Measurements from ENCODE around the gene CREBBP. TPM values are rescaled to one million over a fixed set of nuclear protein-coding genes. Genes with fewer than 3 reads are reported as not detected.
"Not testable (repeated sequence)": the region's sequence is repeated elsewhere in the genome, so short reads cannot be mapped to it uniquely, and the experiment has no call there.

The CREBBP gene
- 10 to 100 TPM; 44.7 to 47.2 (median 45.3) TPM for total RNA-seq

- peak; percentile 84 to 85 for ATAC-seq
- no peaks in the 10 kb centered on the region for H3K9me3 Mint-ChIP-seq
- H3K4me3 Mint-ChIP-seq, result peak within 1 kb of the TSS; percentile 88
- DNase-seq, result peak; percentile 82
- peaks cover 7% of the 10 kb centered on the region for H3K27me3 Mint-ChIP-seq (ENCODE audit: low read depth)
- peaks cover 18% of the 10 kb centered on the region for H3K36me3 Mint-ChIP-seq (ENCODE audit: insufficient read depth)
- H3K4me1 Mint-ChIP-seq (ENCODE audit: low read depth), result peaks cover 40% of the 10 kb centered on the region
Measured at GRCh38 chr16:3880623-3881498, at the start of gene CREBBP. Gene CREBBP, minus strand, starts transcription at chr16:3880713. Its CDS starts 797 bp downstream, at chr16:3879916.

- H3K27me3 Mint-ChIP-seq (ENCODE audit: low read depth), result peaks cover 12% of the 10 kb centered on the region
- H3K9me3 Mint-ChIP-seq; DNase-seq; H3K4me1 Mint-ChIP-seq (ENCODE audit: low read depth); H3K36me3 Mint-ChIP-seq (ENCODE audit: insufficient read depth); H3K4me3 Mint-ChIP-seq; ATAC-seq: not testable (repeated sequence)
Measured at GRCh38 chr16:3927147-3927546, 46.6 kb upstream of the CREBBP start.

GRCh38 chr16:3924763-3925162 lies 44.2 kb upstream of the CREBBP start:
- ATAC-seq (no peak), DNase-seq (no peak)
- no peaks in the 10 kb centered on the region for H3K4me1 Mint-ChIP-seq (ENCODE audit: low read depth)
- H3K27me3 Mint-ChIP-seq (ENCODE audit: low read depth), result peaks cover 21% of the 10 kb centered on the region
- no peaks in the 10 kb centered on the region for H3K9me3 Mint-ChIP-seq
- no peak overlapping the region for H3K4me3 Mint-ChIP-seq
- no peaks in the 10 kb centered on the region for H3K36me3 Mint-ChIP-seq (ENCODE audit: insufficient read depth)

- Mint-ChIP-seq H3K4me3 (no peak overlapping the region), H3K36me3 (ENCODE audit: insufficient read depth) (no peaks in the 10 kb centered on the region), H3K4me1 (ENCODE audit: low read depth) (no peaks in the 10 kb centered on the region), H3K27me3 (ENCODE audit: low read depth) (peaks cover 21% of the 10 kb centered on the region), H3K9me3 (peaks cover 10% of the 10 kb centered on the region)
- no peak for ATAC-seq
- no peak for DNase-seq
Measured at GRCh38 chr16:3922241-3922640, 41.7 kb upstream of the CREBBP start.

- Mint-ChIP-seq H3K4me3 (no peak overlapping the region), H3K9me3 (peaks cover 10% of the 10 kb centered on the region), H3K4me1 (ENCODE audit: low read depth) (no peaks in the 10 kb centered on the region), H3K36me3 (ENCODE audit: insufficient read depth) (no peaks in the 10 kb centered on the region), H3K27me3 (ENCODE audit: low read depth) (peaks cover 18% of the 10 kb centered on the region)
- DNase-seq (no peak), ATAC-seq (no peak)
Measured at GRCh38 chr16:3920206-3920605, 39.7 kb upstream of the CREBBP start.

GRCh38 chr16:3919413-3919812 lies 38.9 kb upstream of the CREBBP start:
- Mint-ChIP-seq H3K36me3 (ENCODE audit: insufficient read depth) (no peaks in the 10 kb centered on the region), H3K9me3 (peaks cover 10% of the 10 kb centered on the region), H3K4me3 (no peak overlapping the region), H3K4me1 (ENCODE audit: low read depth) (no peaks in the 10 kb centered on the region), H3K27me3 (ENCODE audit: low read depth) (peaks cover 18% of the 10 kb centered on the region)
- DNase-seq, result no peak
- ATAC-seq, result no peak

GRCh38 chr16:3915426-3916260 lies 35.1 kb upstream of the CREBBP start:
- ATAC-seq (no peak), DNase-seq (no peak)
- peaks cover 3% of the 10 kb centered on the region for H3K27me3 Mint-ChIP-seq (ENCODE audit: low read depth)
- H3K9me3 Mint-ChIP-seq, result peaks cover 10% of the 10 kb centered on the region
- H3K4me3 Mint-ChIP-seq, result no peak overlapping the region
- H3K36me3 Mint-ChIP-seq (ENCODE audit: insufficient read depth), result no peaks in the 10 kb centered on the region
- no peaks in the 10 kb centered on the region for H3K4me1 Mint-ChIP-seq (ENCODE audit: low read depth)

GRCh38 chr16:3912897-3913296 lies 32.4 kb upstream of the CREBBP start:
- H3K4me1 Mint-ChIP-seq (ENCODE audit: low read depth), result no peaks in the 10 kb centered on the region
- DNase-seq (no peak), ATAC-seq (no peak)
- no peak overlapping the region for H3K4me3 Mint-ChIP-seq
- H3K36me3 Mint-ChIP-seq (ENCODE audit: insufficient read depth), result no peaks in the 10 kb centered on the region
- no peaks in the 10 kb centered on the region for H3K9me3 Mint-ChIP-seq
- H3K27me3 Mint-ChIP-seq (ENCODE audit: low read depth), result no peaks in the 10 kb centered on the region

- H3K4me1 Mint-ChIP-seq (ENCODE audit: low read depth), result no peaks in the 10 kb centered on the region
- no peak overlapping the region for H3K4me3 Mint-ChIP-seq
- no peaks in the 10 kb centered on the region for H3K27me3 Mint-ChIP-seq (ENCODE audit: low read depth)
- H3K36me3 Mint-ChIP-seq (ENCODE audit: insufficient read depth), result no peaks in the 10 kb centered on the region
- ATAC-seq, result no peak
- H3K9me3 Mint-ChIP-seq, result no peaks in the 10 kb centered on the region
- no peak for DNase-seq
Measured at GRCh38 chr16:3912373-3912772, 31.9 kb upstream of the CREBBP start.

- not testable (repeated sequence) for H3K4me1 Mint-ChIP-seq (ENCODE audit: low read depth); H3K4me3 Mint-ChIP-seq; H3K27me3 Mint-ChIP-seq (ENCODE audit: low read depth); ATAC-seq; H3K36me3 Mint-ChIP-seq (ENCODE audit: insufficient read depth); H3K9me3 Mint-ChIP-seq; DNase-seq
Measured at GRCh38 chr16:3911741-3912140, 31.2 kb upstream of the CREBBP start.

GRCh38 chr16:3909791-3910583 lies 29.5 kb upstream of the CREBBP start:
- H3K4me1 Mint-ChIP-seq (ENCODE audit: low read depth), result no peaks in the 10 kb centered on the region
- DNase-seq (no peak), ATAC-seq (no peak)

GRCh38 chr16:3908951-3909437 lies 28.5 kb upstream of the CREBBP start:
- H3K9me3 Mint-ChIP-seq, result no peaks in the 10 kb centered on the region
- H3K4me1 Mint-ChIP-seq (ENCODE audit: low read depth), result no peaks in the 10 kb centered on the region
- ATAC-seq (no peak), DNase-seq (no peak)
- no peak overlapping the region for H3K4me3 Mint-ChIP-seq
- H3K27me3 Mint-ChIP-seq (ENCODE audit: low read depth), result no peaks in the 10 kb centered on the region
- H3K36me3 Mint-ChIP-seq (ENCODE audit: insufficient read depth), result no peaks in the 10 kb centered on the region

More at GRCh38 chr16:3909791-3910583, 29.5 kb upstream of the CREBBP start:
- no peaks in the 10 kb centered on the region for H3K27me3 Mint-ChIP-seq (ENCODE audit: low read depth)
- H3K36me3 Mint-ChIP-seq (ENCODE audit: insufficient read depth), result no peaks in the 10 kb centered on the region
- no peak overlapping the region for H3K4me3 Mint-ChIP-seq
- H3K9me3 Mint-ChIP-seq, result no peaks in the 10 kb centered on the region

- Mint-ChIP-seq H3K9me3 (no peaks in the 10 kb centered on the region), H3K36me3 (ENCODE audit: insufficient read depth) (no peaks in the 10 kb centered on the region), H3K27me3 (ENCODE audit: low read depth) (no peaks in the 10 kb centered on the region), H3K4me3 (no peak overlapping the region), H3K4me1 (ENCODE audit: low read depth) (no peaks in the 10 kb centered on the region)
- DNase-seq (no peak), ATAC-seq (no peak)
Measured at GRCh38 chr16:3907586-3907985, 27.1 kb upstream of the CREBBP start.

GRCh38 chr16:3906363-3906762 lies 25.9 kb upstream of the CREBBP start:
- no peak for ATAC-seq
- H3K4me3 Mint-ChIP-seq, result no peak overlapping the region
- H3K4me1 Mint-ChIP-seq (ENCODE audit: low read depth), result no peaks in the 10 kb centered on the region
- H3K9me3 Mint-ChIP-seq, result no peaks in the 10 kb centered on the region
- no peaks in the 10 kb centered on the region for H3K27me3 Mint-ChIP-seq (ENCODE audit: low read depth)
- no peak for DNase-seq
- no peaks in the 10 kb centered on the region for H3K36me3 Mint-ChIP-seq (ENCODE audit: insufficient read depth)

Measured in activated T-cell treated with anti-CD3 and anti-CD28 coated beads, Interleukin-2, amount 50 U/mL, for 4 hours (primary cell).